Measurements from ENCODE around the gene EEF2. TPM values are rescaled to one million over a fixed set of nuclear protein-coding genes. Genes with fewer than 3 reads are reported as not detected.
"Not testable (repeated sequence)": the region's sequence is repeated elsewhere in the genome, so short reads cannot be mapped to it uniquely, and the experiment has no call there.

EEF2 gene
- total and polyA plus RNA-seq, 11 donors = 846 to 2,686 (median 2,118) TPM

DNA sequence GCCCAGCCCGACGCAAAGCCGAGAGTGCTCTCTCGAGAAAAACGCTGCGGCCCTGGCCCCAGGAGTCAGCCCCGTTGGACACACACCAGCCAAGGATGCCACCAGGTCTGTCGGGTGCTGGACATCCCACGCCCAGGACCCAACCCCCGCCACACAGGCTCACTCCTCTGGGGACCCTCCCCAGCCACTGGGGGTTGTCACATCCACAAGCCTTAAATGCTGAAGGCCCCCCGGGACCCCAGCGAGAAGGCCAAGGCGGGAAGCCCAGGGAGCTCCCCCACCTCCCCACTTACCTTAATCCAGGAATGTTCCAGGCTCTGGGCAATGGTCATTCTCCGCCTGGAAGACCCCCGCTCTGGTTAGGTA is 25.5 kb downstream of the EEF2 start:
- peaks cover 0 to 15% (median 1%) of the 10 kb centered on the region in 12 donors for H3K4me1 ChIP-seq
- H3K27me3 ChIP-seq = no peaks in the 10 kb centered on the region
- DNase-seq (peak in 1 of 5 donors; percentile 15), ATAC-seq (no peak)
- no peaks in the 10 kb centered on the region for H3K9me3 ChIP-seq
- intact Hi-C loops (cut with DNase I) = no loop called here
- no peak for TF ChIP-seq POLR2A (IDR thresholded peaks at IDR 0.05)
- TF ChIP-seq, protein P1, sequence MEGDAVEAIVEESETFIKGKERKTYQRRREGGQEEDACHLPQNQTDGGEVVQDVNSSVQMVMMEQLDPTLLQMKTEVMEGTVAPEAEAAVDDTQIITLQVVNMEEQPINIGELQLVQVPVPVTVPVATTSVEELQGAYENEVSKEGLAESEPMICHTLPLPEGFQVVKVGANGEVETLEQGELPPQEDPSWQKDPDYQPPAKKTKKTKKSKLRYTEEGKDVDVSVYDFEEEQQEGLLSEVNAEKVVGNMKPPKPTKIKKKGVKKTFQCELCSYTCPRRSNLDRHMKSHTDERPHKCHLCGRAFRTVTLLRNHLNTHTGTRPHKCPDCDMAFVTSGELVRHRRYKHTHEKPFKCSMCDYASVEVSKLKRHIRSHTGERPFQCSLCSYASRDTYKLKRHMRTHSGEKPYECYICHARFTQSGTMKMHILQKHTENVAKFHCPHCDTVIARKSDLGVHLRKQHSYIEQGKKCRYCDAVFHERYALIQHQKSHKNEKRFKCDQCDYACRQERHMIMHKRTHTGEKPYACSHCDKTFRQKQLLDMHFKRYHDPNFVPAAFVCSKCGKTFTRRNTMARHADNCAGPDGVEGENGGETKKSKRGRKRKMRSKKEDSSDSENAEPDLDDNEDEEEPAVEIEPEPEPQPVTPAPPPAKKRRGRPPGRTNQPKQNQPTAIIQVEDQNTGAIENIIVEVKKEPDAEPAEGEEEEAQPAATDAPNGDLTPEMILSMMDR (IDR thresholded peaks at IDR 0.05) = no peak
- peaks cover 6 to 94% (median 89%) of the 10 kb centered on the region in 9 donors for H3K36me3 ChIP-seq
- WGBS, 4 donors = 88 to 96% (median 93%) methylated on average over 10 to 15 of the region's 15 CpGs
- H3K4me3 ChIP-seq = no peak overlapping the region
- no peak overlapping the region for H3K27ac ChIP-seq

DNA sequence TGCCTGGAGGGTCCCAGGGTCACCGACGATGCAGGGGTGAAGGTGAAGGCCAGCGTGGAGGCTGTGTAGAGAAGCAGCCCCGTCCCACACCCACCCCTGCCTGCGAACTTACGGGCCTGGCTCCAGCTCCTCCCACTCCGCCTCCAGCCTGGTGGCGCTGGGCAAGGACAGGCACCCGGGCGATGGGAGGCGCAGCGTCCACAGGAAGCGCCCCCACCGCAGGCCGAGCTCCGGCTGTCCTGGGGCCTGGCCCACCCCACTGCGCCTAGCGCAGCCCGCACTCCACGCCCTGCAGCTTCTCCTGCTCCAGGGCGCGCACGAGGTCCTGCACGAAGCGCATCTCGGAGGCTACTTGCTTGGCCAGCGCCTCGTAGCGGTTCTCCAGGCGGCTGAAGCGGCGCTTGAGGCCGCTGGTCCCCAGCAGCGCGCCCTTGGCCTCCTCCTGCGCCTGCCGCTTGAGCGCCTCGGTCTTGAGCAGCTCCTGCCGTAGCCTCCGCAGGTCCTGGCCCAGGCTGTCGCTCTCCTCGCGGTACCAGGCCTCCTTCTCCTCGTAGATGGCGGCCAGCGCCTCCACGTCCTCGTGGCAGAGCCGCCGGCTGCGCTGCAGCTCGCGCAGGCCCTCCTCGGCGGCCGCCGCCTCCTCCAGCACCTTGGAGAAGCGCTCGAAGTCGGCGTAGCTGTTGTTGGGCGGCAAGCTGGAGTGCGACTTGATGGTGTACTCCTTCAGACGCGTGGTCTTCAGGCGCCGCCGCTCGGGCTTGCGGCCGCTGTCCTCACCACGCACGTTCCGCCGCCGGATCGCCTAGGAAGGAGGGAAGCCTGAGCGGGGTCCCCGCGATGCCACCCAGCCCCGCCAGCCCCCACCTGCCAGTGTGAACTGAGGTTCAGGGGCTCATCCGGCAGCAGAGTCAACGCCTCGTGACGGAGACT is 26.2 kb downstream of the EEF2 start:
- peak overlapping the region in 2 of 12 donors; percentile 5 to 37 for H3K27ac ChIP-seq
- TF ChIP-seq, protein P1 (IDR thresholded peaks at IDR 0.05) = no peak
- TF ChIP-seq POLR2A (IDR thresholded peaks at IDR 0.05) = no peak
- intact Hi-C loops (cut with DNase I) = no loop called here
- 95 to 97% (median 96%) methylated on average over 71 to 86 of the region's 86 CpGs for WGBS, 4 donors
- ATAC-seq (peak in 1 of 4 donors; percentile 4), DNase-seq (peak in 1 of 5 donors; percentile 10)
- no peaks in the 10 kb centered on the region for H3K9me3 ChIP-seq
- peaks cover 0 to 18% (median 4%) of the 10 kb centered on the region in 12 donors for H3K4me1 ChIP-seq
- H3K36me3 ChIP-seq = peaks cover 6 to 89% (median 85%) of the 10 kb centered on the region in 9 donors
- H3K4me3 ChIP-seq = no peak overlapping the region
- H3K27me3 ChIP-seq = no peaks in the 10 kb centered on the region

DNA sequence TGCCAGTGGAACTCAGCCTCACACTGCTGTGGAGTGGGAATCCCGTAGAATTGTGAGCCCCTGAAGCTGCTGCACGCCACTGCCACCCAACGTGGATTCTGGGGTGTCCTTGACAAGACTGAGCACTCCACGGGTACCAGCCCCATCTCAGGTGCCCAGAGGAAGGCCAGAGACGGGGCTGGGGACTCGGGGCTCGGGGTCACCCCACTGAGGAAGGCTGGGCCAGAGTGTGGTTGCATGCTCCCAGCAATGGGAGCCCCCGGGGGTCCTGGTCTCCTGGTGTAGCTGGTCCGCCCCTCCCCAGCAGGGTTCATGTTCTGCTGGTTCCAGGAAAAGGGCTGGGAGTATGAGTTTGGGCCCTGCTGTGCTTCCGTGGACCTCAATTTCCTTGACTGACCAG is 29.6 kb downstream of the EEF2 start:
- TF ChIP-seq, protein P1 (IDR thresholded peaks at IDR 0.05) = no peak
- no peak for TF ChIP-seq POLR2A (IDR thresholded peaks at IDR 0.05)
- H3K4me1 ChIP-seq = peaks cover 0 to 42% (median 16%) of the 10 kb centered on the region in 12 donors
- peak overlapping the region in 4 of 12 donors; percentile 10 to 98 (median 94) for H3K27ac ChIP-seq

DNA sequence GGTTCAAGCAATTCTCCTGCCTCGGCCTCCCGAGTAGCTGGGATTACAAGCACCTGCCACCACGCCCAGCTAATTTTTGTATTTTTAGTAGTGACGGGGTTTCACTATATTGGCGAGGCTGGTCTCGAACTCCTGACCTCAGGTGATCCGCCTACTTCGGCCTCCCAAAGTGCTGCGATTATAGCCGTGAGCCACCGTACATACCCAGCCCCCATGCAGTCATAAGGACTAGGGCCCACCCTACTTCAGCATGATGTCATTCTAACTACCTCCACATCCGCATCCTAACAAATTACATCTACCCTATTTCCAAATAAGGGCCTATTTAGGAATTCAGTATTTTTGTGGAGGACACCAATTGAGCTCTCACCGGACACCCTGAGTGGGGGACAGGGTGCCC is 30.0 kb downstream of the EEF2 start:
- WGBS, 4 donors = 82 to 88% (median 86%) methylated on average over 13 of the region's 13 CpGs
- DNase-seq; H3K9me3 ChIP-seq; intact Hi-C loops (cut with DNase I); ATAC-seq; H3K4me3 ChIP-seq; H3K27me3 ChIP-seq: not testable (repeated sequence)
- Histone ChIP-seq H3K36me3 (peaks cover 6 to 50% (median 46%) of the 10 kb centered on the region in 9 donors), H3K4me1 (peaks cover 0 to 46% (median 18%) of the 10 kb centered on the region in 12 donors), H3K27ac (peak overlapping the region in 7 of 12 donors; percentile 3 to 98 (median 92))

More for the DNA sequence above, 29.6 kb downstream of the EEF2 start:
- Histone ChIP-seq H3K4me3 (no peak overlapping the region), H3K36me3 (peaks cover 6 to 55% (median 51%) of the 10 kb centered on the region in 9 donors), H3K9me3 (no peaks in the 10 kb centered on the region), H3K27me3 (no peaks in the 10 kb centered on the region)
- 71 to 83% (median 79%) methylated on average over 5 to 10 of the region's 10 CpGs for WGBS, 4 donors
- DNase-seq (no peak), ATAC-seq (no peak)
- intact Hi-C loops (cut with DNase I) = no loop called here
